ENCODE results near the gene F13A1.

DNA sequence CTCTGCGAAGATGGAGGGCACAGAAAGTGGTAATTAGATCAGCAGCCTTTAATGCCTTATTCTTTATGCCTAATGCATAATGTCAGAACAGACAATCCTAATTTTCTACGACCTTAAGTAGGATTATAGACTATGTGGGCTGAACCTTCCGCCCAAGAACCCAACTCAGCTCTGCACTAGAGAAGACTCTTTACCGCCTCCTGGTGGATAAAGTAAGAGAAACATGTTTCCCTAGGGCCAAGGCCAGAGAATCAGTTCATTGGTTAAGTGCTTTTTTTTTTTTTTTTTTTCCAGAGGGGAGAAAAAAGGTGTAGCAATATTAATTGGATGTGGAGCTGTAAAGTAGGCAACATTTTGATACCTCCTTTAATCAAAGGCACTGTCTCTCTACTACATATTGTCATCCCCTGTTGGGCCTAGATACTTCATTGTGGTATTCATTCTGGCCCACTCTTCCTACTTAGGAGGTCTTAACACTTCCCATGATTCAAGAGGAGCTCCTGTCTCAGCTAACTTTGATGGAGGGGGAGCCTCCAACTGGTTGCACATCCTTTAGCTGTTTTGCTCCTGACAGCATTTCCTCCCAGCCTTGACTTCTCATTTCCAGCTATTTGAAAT is 188.9 kb downstream of the F13A1 start:
- peak; percentile 91 for TF ChIP-seq CTCF (IDR thresholded peaks at IDR 0.05; ENCODE audit: insufficient read depth, low read length, poor library complexity, severe bottlenecking)
- no peak for TF ChIP-seq EZH2phosphoT487 (conservative IDR thresholded peaks at IDR 0.05; ENCODE audit: low read length)
